ENCODE results near the gene OLIG1.

OLIG1 gene

GRCh38 chr21:33033094-33033951 lies 36.6 kb upstream of the OLIG1 start:
- Mint-ChIP-seq H3K27me3 (ENCODE audit: low read depth) (peaks cover 95% of the 10 kb centered on the region), H3K36me3 (ENCODE audit: low read depth) (no peaks in the 10 kb centered on the region), H3K9me3 (no peaks in the 10 kb centered on the region), H3K4me3 (no peak overlapping the region), H3K4me1 (no peaks in the 10 kb centered on the region), H3K27ac (no peak overlapping the region)
- TF ChIP-seq CTCF (IDR thresholded peaks at IDR 0.05; ENCODE audit: unreplicated experiment in 3 of 3) = no peak

GRCh38 chr21:33033961-33034413 lies 36.0 kb upstream of the OLIG1 start:
- no peaks in the 10 kb centered on the region for H3K4me1 Mint-ChIP-seq
- no peak for TF ChIP-seq CTCF (IDR thresholded peaks at IDR 0.05; ENCODE audit: unreplicated experiment in 3 of 3)
- H3K36me3 Mint-ChIP-seq (ENCODE audit: low read depth) = no peaks in the 10 kb centered on the region
- no peak overlapping the region for H3K4me3 Mint-ChIP-seq
- no peaks in the 10 kb centered on the region for H3K9me3 Mint-ChIP-seq
- H3K27ac Mint-ChIP-seq = no peak overlapping the region
- peaks cover 94% of the 10 kb centered on the region for H3K27me3 Mint-ChIP-seq (ENCODE audit: low read depth)

GRCh38 chr21:33035147-33035546 lies 34.8 kb upstream of the OLIG1 start:
- no peak overlapping the region for H3K4me3 Mint-ChIP-seq

GRCh38 chr21:33036430-33037162 lies 33.3 kb upstream of the OLIG1 start:
- no peaks in the 10 kb centered on the region for H3K36me3 Mint-ChIP-seq (ENCODE audit: low read depth)
- H3K27me3 Mint-ChIP-seq (ENCODE audit: low read depth) = peaks cover 92% of the 10 kb centered on the region
- H3K9me3 Mint-ChIP-seq = peaks cover 2% of the 10 kb centered on the region
- no peak overlapping the region for H3K4me3 Mint-ChIP-seq
- no peak for TF ChIP-seq CTCF (IDR thresholded peaks at IDR 0.05; ENCODE audit: unreplicated experiment in 3 of 3)
- H3K4me1 Mint-ChIP-seq = no peaks in the 10 kb centered on the region
- no peak overlapping the region for H3K27ac Mint-ChIP-seq

More at GRCh38 chr21:33035147-33035546, 34.8 kb upstream of the OLIG1 start:
- Mint-ChIP-seq H3K36me3 (ENCODE audit: low read depth) (no peaks in the 10 kb centered on the region), H3K4me1 (no peaks in the 10 kb centered on the region), H3K27ac (no peak overlapping the region), H3K9me3 (peaks cover 2% of the 10 kb centered on the region), H3K27me3 (ENCODE audit: low read depth) (peaks cover 92% of the 10 kb centered on the region)
- no peak for TF ChIP-seq CTCF (IDR thresholded peaks at IDR 0.05; ENCODE audit: unreplicated experiment in 3 of 3)

- Mint-ChIP-seq H3K4me3 (no peak overlapping the region), H3K4me1 (no peaks in the 10 kb centered on the region), H3K36me3 (ENCODE audit: low read depth) (no peaks in the 10 kb centered on the region), H3K9me3 (peaks cover 2% of the 10 kb centered on the region), H3K27ac (no peak overlapping the region), H3K27me3 (ENCODE audit: low read depth) (peaks cover 92% of the 10 kb centered on the region)
- TF ChIP-seq CTCF (IDR thresholded peaks at IDR 0.05; ENCODE audit: unreplicated experiment in 3 of 3) = no peak
Measured at GRCh38 chr21:33037501-33037900, 32.4 kb upstream of the OLIG1 start.
